ENCODE data around the gene PINK1. TPM values are rescaled to one million over a fixed set of nuclear protein-coding genes. Genes with fewer than 3 reads are reported as not detected.

The PINK1 gene
- polyA plus RNA-seq, 1 donor from 2014 or later, result 73.4 TPM

DNA sequence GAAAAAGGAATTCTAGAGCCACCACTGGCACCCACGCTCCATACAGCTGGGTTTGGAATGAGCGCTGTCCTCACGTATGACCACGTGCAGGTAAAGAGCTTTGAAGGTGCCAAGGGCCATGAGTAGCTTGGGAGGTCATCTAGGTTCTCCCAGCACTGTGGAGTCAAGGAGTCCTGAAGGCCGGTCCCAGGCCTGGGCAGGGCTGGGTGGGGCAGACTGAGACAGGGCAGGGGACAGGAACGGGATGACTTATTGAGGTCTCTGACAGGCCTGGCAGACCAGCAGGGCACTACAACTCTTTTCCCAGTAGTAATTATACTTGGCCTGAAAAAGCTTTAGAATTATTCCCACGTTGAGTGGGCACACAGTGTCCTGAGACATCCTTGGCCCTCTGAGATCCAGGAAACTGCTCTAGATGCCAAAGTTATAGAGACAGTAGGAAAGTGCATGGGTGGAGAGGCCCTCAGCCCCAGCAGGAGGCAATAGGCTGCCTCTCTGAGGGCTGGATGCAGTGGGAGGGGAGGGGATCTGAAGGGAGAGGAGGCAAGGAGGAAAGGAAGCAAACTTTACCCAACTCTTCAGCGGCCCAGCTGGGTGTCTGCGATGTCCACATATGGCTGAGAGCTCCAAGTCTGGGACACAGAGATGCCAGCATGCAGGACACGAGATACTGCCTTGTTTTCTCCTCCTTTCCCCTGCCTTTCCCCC lies 46.2 kb upstream of the PINK1 start:
- Histone ChIP-seq H3F3A (ENCODE audit: insufficient read depth, low read length, poor library complexity, severe bottlenecking) (no peaks in the 10 kb centered on the region), H3K27ac (ENCODE audit: low read length) (no peak overlapping the region), H3K9me2 (ENCODE audit: insufficient read depth, low read length) (no peaks in the 10 kb centered on the region), H3K27me3 (ENCODE audit: insufficient read depth, low read depth, low read length) (no peaks in the 10 kb centered on the region), H4K20me1 (ENCODE audit: insufficient read depth) (no peaks in the 10 kb centered on the region), H3K4me2 (ENCODE audit: low read length) (no peak overlapping the region), H3K36me3 (ENCODE audit: insufficient read depth, low read length) (no peaks in the 10 kb centered on the region), H2AFZ (ENCODE audit: low read depth, low read length) (no peak overlapping the region), H3K9ac (ENCODE audit: low read length) (no peak overlapping the region), H3K9me3 (ENCODE audit: low read length) (no peaks in the 10 kb centered on the region), H3K4me3 (ENCODE audit: low read length) (no peak overlapping the region), H3K79me2 (replicated peaks; ENCODE audit: insufficient read depth, low read length) (no peaks in the 10 kb centered on the region)
- TF ChIP-seq EP300 (conservative IDR thresholded peaks at IDR 0.05; ENCODE audit: poor library complexity, severe bottlenecking) (no peak), SMC3 (conservative IDR thresholded peaks at IDR 0.05; ENCODE audit: poor library complexity) (no peak), POLR2AphosphoS5 (IDR thresholded peaks at IDR 0.05) (no peak)
- TF ChIP-seq, protein P1, sequence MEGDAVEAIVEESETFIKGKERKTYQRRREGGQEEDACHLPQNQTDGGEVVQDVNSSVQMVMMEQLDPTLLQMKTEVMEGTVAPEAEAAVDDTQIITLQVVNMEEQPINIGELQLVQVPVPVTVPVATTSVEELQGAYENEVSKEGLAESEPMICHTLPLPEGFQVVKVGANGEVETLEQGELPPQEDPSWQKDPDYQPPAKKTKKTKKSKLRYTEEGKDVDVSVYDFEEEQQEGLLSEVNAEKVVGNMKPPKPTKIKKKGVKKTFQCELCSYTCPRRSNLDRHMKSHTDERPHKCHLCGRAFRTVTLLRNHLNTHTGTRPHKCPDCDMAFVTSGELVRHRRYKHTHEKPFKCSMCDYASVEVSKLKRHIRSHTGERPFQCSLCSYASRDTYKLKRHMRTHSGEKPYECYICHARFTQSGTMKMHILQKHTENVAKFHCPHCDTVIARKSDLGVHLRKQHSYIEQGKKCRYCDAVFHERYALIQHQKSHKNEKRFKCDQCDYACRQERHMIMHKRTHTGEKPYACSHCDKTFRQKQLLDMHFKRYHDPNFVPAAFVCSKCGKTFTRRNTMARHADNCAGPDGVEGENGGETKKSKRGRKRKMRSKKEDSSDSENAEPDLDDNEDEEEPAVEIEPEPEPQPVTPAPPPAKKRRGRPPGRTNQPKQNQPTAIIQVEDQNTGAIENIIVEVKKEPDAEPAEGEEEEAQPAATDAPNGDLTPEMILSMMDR (IDR thresholded peaks at IDR 0.05; ENCODE audit: poor library complexity, severe bottlenecking), result no peak

DNA sequence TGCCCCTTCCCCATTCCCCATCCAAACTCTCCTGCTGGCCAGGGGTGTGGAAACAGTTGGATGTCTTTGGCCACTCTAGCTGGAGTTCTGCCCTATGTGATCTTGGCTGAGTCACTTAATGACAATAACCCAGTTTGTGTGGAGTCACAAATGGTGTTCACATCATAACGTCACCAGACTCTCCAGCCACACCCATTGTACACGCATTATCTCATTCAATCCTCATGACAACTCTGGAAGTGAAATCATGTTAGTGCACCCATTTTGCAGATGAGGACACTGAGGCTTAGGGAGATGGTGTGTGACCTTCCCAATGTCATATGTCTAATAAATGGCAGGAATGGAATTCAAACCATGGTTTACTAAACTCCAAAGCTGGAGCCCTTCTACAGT lies 45.6 kb upstream of the PINK1 start:
- no peak overlapping the region for H2AFZ ChIP-seq (ENCODE audit: low read depth, low read length)
- H3K4me3 ChIP-seq (ENCODE audit: low read length), result no peak overlapping the region
- no peak overlapping the region for H3K9ac ChIP-seq (ENCODE audit: low read length)
- no peaks in the 10 kb centered on the region for H3K27me3 ChIP-seq (ENCODE audit: insufficient read depth, low read depth, low read length)
- no peaks in the 10 kb centered on the region for H3K9me2 ChIP-seq (ENCODE audit: insufficient read depth, low read length)
- H3F3A ChIP-seq (ENCODE audit: insufficient read depth, low read length, poor library complexity, severe bottlenecking), result no peaks in the 10 kb centered on the region
- H3K27ac ChIP-seq (ENCODE audit: low read length), result no peak overlapping the region
- no peaks in the 10 kb centered on the region for H3K36me3 ChIP-seq (ENCODE audit: insufficient read depth, low read length)
- no peaks in the 10 kb centered on the region for H3K79me2 ChIP-seq (replicated peaks; ENCODE audit: insufficient read depth, low read length)
- H4K20me1 ChIP-seq (ENCODE audit: insufficient read depth), result no peaks in the 10 kb centered on the region
- no peak overlapping the region for H3K4me2 ChIP-seq (ENCODE audit: low read length)
- H3K9me3 ChIP-seq (ENCODE audit: low read length), result no peaks in the 10 kb centered on the region
- no peak for TF ChIP-seq EP300 (conservative IDR thresholded peaks at IDR 0.05; ENCODE audit: poor library complexity, severe bottlenecking)
- no peak for TF ChIP-seq SMC3 (conservative IDR thresholded peaks at IDR 0.05; ENCODE audit: poor library complexity)
- TF ChIP-seq RAD21 (conservative IDR thresholded peaks at IDR 0.05), result no peak
- no peak for TF ChIP-seq POLR2AphosphoS5 (IDR thresholded peaks at IDR 0.05)
- TF ChIP-seq, protein P2, sequence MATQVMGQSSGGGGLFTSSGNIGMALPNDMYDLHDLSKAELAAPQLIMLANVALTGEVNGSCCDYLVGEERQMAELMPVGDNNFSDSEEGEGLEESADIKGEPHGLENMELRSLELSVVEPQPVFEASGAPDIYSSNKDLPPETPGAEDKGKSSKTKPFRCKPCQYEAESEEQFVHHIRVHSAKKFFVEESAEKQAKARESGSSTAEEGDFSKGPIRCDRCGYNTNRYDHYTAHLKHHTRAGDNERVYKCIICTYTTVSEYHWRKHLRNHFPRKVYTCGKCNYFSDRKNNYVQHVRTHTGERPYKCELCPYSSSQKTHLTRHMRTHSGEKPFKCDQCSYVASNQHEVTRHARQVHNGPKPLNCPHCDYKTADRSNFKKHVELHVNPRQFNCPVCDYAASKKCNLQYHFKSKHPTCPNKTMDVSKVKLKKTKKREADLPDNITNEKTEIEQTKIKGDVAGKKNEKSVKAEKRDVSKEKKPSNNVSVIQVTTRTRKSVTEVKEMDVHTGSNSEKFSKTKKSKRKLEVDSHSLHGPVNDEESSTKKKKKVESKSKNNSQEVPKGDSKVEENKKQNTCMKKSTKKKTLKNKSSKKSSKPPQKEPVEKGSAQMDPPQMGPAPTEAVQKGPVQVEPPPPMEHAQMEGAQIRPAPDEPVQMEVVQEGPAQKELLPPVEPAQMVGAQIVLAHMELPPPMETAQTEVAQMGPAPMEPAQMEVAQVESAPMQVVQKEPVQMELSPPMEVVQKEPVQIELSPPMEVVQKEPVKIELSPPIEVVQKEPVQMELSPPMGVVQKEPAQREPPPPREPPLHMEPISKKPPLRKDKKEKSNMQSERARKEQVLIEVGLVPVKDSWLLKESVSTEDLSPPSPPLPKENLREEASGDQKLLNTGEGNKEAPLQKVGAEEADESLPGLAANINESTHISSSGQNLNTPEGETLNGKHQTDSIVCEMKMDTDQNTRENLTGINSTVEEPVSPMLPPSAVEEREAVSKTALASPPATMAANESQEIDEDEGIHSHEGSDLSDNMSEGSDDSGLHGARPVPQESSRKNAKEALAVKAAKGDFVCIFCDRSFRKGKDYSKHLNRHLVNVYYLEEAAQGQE (IDR thresholded peaks at IDR 0.05; ENCODE audit: borderline replicate concordance), result no peak
- no peak for TF ChIP-seq TAF1 (IDR thresholded peaks at IDR 0.05; ENCODE audit: low read depth)
- no peak for TF ChIP-seq EZH2 (IDR thresholded peaks at IDR 0.05; ENCODE audit: borderline replicate concordance, insufficient read depth, low read length, poor library complexity, severe bottlenecking)
- TF ChIP-seq MXI1 (conservative IDR thresholded peaks at IDR 0.05; ENCODE audit: poor library complexity, severe bottlenecking), result no peak
- TF ChIP-seq, protein P1 (IDR thresholded peaks at IDR 0.05; ENCODE audit: poor library complexity, severe bottlenecking), result no peak

Data from neural cell (in vitro differentiated cells).